ENCODE data around the gene ANG.

ANG gene

GRCh38 chr14:20680843-20681347 lies 7.7 kb upstream of the ANG start:
- no peak for DNase-seq
- Histone ChIP-seq H3K27ac (peak overlapping the region; percentile 98), H3K27me3 (replicated peaks) (no peaks in the 10 kb centered on the region), H3K4me3 (ENCODE audit: low read depth, low read length) (peak overlapping the region; percentile 88), H3K36me3 (replicated peaks) (no peaks in the 10 kb centered on the region)
- TF ChIP-seq, protein P1, sequence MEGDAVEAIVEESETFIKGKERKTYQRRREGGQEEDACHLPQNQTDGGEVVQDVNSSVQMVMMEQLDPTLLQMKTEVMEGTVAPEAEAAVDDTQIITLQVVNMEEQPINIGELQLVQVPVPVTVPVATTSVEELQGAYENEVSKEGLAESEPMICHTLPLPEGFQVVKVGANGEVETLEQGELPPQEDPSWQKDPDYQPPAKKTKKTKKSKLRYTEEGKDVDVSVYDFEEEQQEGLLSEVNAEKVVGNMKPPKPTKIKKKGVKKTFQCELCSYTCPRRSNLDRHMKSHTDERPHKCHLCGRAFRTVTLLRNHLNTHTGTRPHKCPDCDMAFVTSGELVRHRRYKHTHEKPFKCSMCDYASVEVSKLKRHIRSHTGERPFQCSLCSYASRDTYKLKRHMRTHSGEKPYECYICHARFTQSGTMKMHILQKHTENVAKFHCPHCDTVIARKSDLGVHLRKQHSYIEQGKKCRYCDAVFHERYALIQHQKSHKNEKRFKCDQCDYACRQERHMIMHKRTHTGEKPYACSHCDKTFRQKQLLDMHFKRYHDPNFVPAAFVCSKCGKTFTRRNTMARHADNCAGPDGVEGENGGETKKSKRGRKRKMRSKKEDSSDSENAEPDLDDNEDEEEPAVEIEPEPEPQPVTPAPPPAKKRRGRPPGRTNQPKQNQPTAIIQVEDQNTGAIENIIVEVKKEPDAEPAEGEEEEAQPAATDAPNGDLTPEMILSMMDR (IDR thresholded peaks at IDR 0.05; ENCODE audit: low read depth, low read length, missing control alignments): no peak
- in situ Hi-C loops (cut with HindIII; ENCODE audit: low pct_ligation_motif_present, low sequenced_read_pairs): no loop called here

- Histone ChIP-seq H3K27me3 (replicated peaks) (no peaks in the 10 kb centered on the region), H3K36me3 (replicated peaks) (no peaks in the 10 kb centered on the region), H3K27ac (peak overlapping the region; percentile 98), H3K4me3 (ENCODE audit: low read depth, low read length) (peak overlapping the region; percentile 88)
- in situ Hi-C loops (cut with HindIII; ENCODE audit: low pct_ligation_motif_present, low sequenced_read_pairs): no loop called here
- peak; percentile 95 for DNase-seq
- TF ChIP-seq, protein P1 (IDR thresholded peaks at IDR 0.05; ENCODE audit: low read depth, low read length, missing control alignments): no peak
Measured at GRCh38 chr14:20681348-20682126, 7.0 kb upstream of the ANG start.

DNA sequence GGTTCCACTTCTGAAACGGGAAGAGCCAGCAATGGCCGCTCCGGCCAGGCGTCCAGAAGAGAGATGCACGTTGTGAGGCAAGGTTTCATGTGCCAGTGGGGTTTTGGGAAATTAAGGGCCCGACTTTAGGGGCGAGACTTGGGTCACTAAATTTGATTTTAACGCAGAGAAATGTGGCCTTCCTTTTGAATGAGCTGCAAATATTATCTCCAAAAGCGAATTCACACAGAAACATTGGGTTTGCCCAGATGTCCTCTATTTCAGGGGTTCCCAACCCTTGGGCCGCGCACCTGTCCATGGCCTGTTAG lies 6.5 kb upstream of the ANG start:
- TF ChIP-seq, protein P1 (IDR thresholded peaks at IDR 0.05; ENCODE audit: low read depth, low read length, missing control alignments): no peak
- no peaks in the 10 kb centered on the region for H3K27me3 ChIP-seq (replicated peaks)
- peak overlapping the region; percentile 98 for H3K27ac ChIP-seq
- no peaks in the 10 kb centered on the region for H3K36me3 ChIP-seq (replicated peaks)
- in situ Hi-C loops (cut with HindIII; ENCODE audit: low pct_ligation_motif_present, low sequenced_read_pairs): no loop called here
- peak overlapping the region; percentile 88 for H3K4me3 ChIP-seq (ENCODE audit: low read depth, low read length)
- no peak for DNase-seq

DNA sequence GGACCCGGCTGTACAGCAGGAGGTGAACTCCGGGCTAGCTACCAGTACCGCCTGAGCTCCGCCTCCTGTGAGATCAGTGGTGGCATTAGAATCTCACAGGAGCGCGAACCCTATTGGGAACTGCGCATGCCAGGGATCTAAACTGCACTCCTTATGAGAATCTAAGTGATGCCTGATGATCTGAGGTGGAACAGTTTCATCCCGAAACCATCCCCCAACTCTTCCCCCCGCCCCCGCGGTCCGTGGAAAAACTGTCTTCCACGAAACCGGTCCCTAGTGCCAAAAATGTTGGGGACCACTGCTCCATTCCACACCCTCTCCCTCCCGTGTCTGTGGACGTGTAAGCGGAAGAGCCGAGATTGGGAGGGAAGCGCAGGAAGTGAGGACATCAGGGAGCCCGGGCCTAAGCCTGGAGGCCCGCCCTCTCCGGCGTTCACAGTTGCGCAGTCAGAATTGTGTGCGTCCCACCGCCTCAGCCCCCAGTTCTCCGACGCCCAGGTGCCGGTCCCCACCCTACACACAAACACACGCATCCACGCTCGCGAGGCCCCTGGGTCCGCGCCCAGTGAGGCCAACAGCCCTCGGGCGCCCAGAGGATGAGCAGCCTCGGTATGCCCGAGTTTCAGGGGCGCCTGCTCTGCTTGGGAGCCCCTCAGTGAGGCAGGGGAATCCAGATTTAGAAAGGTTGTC lies 6.0 kb upstream of the ANG start:
- TF ChIP-seq, protein P1 (IDR thresholded peaks at IDR 0.05; ENCODE audit: low read depth, low read length, missing control alignments): peak; percentile 2
- Histone ChIP-seq H3K27ac (peak overlapping the region; percentile 98), H3K4me3 (ENCODE audit: low read depth, low read length) (peak overlapping the region; percentile 88), H3K36me3 (replicated peaks) (no peaks in the 10 kb centered on the region), H3K27me3 (replicated peaks) (no peaks in the 10 kb centered on the region)
- in situ Hi-C loops (cut with HindIII; ENCODE audit: low pct_ligation_motif_present, low sequenced_read_pairs): no loop called here
- DNase-seq: peak; percentile 85

DNA sequence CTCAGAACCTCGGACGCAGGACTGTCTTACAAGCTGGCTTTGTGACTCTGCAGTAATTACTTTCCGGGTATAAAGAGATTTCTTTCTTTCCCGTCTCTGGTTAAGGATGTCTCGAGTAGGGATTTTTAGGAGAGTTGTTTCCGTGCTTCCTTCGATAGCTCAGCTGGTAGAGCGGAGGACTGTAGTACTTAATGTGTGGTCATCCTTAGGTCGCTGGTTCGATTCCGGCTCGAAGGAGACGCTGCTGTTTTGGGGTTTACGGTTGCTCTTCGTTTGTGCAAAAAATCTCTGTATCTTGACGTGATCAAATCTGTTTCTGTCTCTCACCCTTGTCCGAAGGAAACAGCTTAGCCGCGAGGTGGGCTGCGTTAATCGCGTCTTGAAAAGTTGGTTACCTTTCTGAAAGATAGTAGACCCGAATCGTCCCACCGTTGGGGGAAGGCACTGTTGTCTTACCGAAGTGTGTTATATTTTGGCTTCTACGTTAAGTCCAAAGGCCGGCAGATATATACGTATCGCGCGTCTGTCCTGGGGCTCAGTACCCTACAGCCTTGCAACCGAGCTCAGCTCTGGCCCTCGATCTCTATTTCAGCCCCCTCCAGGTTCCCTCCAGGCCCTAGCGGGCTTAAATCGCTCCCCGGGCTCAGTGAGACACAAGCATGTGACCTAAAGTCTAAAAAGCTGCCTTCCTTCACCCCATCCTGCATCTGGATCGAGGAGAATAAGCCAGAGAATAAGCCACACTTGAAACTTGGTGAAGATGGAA lies 5.3 kb upstream of the ANG start:
- H3K27ac ChIP-seq: peak overlapping the region; percentile 98
- peak; percentile 90 for DNase-seq
- in situ Hi-C loops (cut with HindIII; ENCODE audit: low pct_ligation_motif_present, low sequenced_read_pairs): no loop called here
- TF ChIP-seq, protein P1 (IDR thresholded peaks at IDR 0.05; ENCODE audit: low read depth, low read length, missing control alignments): no peak
- H3K4me3 ChIP-seq (ENCODE audit: low read depth, low read length): peak overlapping the region; percentile 88
- H3K27me3 ChIP-seq (replicated peaks): no peaks in the 10 kb centered on the region
- H3K36me3 ChIP-seq (replicated peaks): no peaks in the 10 kb centered on the region
